HepG2 (cell line): ENCODE measurements around the gene AHCYL2. TPM values are rescaled to one million over a fixed set of nuclear protein-coding genes. Genes with fewer than 3 reads are reported as not detected.

Source experiments
- ATAC-seq: fragments of 200-7000 bp; cut with Tn5 transposase; 3 replicates; pipeline ENCODE4 v1.9.1; 2020; ENCODE audit warnings: mild to moderate bottlenecking, moderate library complexity
- BruUV-seq: library from RNA; stranded (reverse); fragments of 400-500 nt; replicated peaks from 2 replicates; lab custom pipeline; 2021; lab: Mats Ljungman, UMichigan
- CTCF ChIA-PET: fragments of 300-600 bp; formaldehyde crosslinking; extraction: SDS; loops from one replicate; lab custom pipeline; 2021; ENCODE audit warnings: low total read pairs, inconsistent platforms, low intra/inter-chr PET ratio; lab: Yijun Ruan, JAX
- POLR2A ChIA-PET: fragments of 350-600 bp; sonication (Branson Sonifier 250); formaldehyde crosslinking; loops from one replicate; lab custom pipeline; 2020; ENCODE audit warnings: antibody characterized with exemption, inconsistent platforms; lab: Yijun Ruan, JAX
- DNase-seq: peaks from one replicate; pipeline ENCODE4 v3.0.0-alpha.2; 2015; ENCODE audit warnings: low spot score
- FAIRE-seq: peaks from 3 replicates; lab custom pipeline; 2011; peaks lifted over from hg19 to GRCh38; lab: Jason Lieb, UNC
- H2AFZ ChIP-seq: one replicate; pipeline ENCODE4 v1.6.1; 2011; ENCODE audit warnings: low read length, inconsistent platforms
- H3K27ac ChIP-seq: fragments of 300-600 bp; 3 replicates; pipeline ENCODE4 v1.8.0; 2011; ENCODE audit warnings: mixed run types, mild to moderate bottlenecking, mixed read lengths, low read length, inconsistent platforms; ENCODE audit not compliant: insufficient read depth; ENCODE audit errors: extremely low read length
- H3K27me3 ChIP-seq, 2 experiments: fragments of 200-600 bp in 1 of 2; 2 replicates in 1 of 2; 3 replicates in 1 of 2; pipeline versions ENCODE4 v1.6.0 to v1.8.0; 2011; ENCODE audit warnings: low read length in 2 of 2, mild to moderate bottlenecking in 2 of 2, moderate library complexity in 2 of 2, inconsistent platforms in 1 of 2; ENCODE audit not compliant: insufficient read depth in 2 of 2, control insufficient read depth in 1 of 2
- H3K36me3 ChIP-seq, 2 experiments: fragments of 200-600 bp in 1 of 2; replicated peaks in 1 of 2; 2 replicates in 1 of 2; 3 replicates in 1 of 2; pipeline versions ENCODE4 v1.5.1 to v1.8.0; 2011; ENCODE audit warnings: low read length in 2 of 2, inconsistent platforms in 1 of 2; ENCODE audit not compliant: insufficient read depth in 2 of 2, control insufficient read depth in 1 of 2
- H3K4me1 ChIP-seq: 2 replicates; pipeline ENCODE4 v1.5.1; 2012; ENCODE audit warnings: low read length, inconsistent platforms; ENCODE audit not compliant: insufficient read depth
- H3K4me2 ChIP-seq: 2 replicates; pipeline ENCODE4 v1.6.0; 2011; ENCODE audit warnings: low read depth, low read length, inconsistent platforms
- H3K4me3 ChIP-seq, 3 experiments: fragments of 200-600 bp in 1 of 3; sonication (generic), shearing (Covaris generic) in 1 of 3; replicated peaks in 1 of 3; 2 replicates each; pipeline ENCODE4 v1.5.1; 2011 to 2016; ENCODE audit warnings: low read length in 3 of 3, inconsistent platforms in 2 of 3, low read depth in 2 of 3, mild to moderate bottlenecking in 2 of 3, control low read depth in 1 of 3, mixed read lengths in 1 of 3; ENCODE audit not compliant: insufficient read depth in 1 of 3
- H3K79me2 ChIP-seq: one replicate; pipeline ENCODE4 v1.6.1; 2011; ENCODE audit warnings: low read length, inconsistent platforms; ENCODE audit not compliant: insufficient read depth
- H3K9ac ChIP-seq: 2 replicates; pipeline ENCODE4 v1.6.0; 2011; ENCODE audit warnings: mild to moderate bottlenecking, low read depth, low read length, inconsistent platforms; ENCODE audit not compliant: insufficient read depth
- H3K9me3 ChIP-seq: 2 replicates; pipeline ENCODE4 v1.5.1; 2012; ENCODE audit warnings: mild to moderate bottlenecking, low read length
- H4K20me1 ChIP-seq: 2 replicates; pipeline ENCODE4 v1.6.0; 2011; ENCODE audit warnings: inconsistent platforms, mild to moderate bottlenecking, low read length, moderate library complexity; ENCODE audit not compliant: insufficient read depth
- ARNT2 ChIP-seq: sonication (generic); formaldehyde crosslinking; IDR thresholded peaks from 2 replicates; pipeline ENCODE4 v1.8.0; 2022; ENCODE audit warnings: mild to moderate bottlenecking, low read depth, missing genetic modification reagents, moderate library complexity
- FOXA3 ChIP-seq: IDR thresholded peaks from 2 replicates; pipeline ENCODE4 v1.6.1; 2016; ENCODE audit warnings: missing genetic modification reagents, missing compliant biosample characterization
- HES4 ChIP-seq: sonication (generic); formaldehyde crosslinking; IDR thresholded peaks from 2 replicates; pipeline ENCODE4 v1.9.0; 2021; ENCODE audit warnings: mild to moderate bottlenecking, missing genetic modification reagents, borderline replicate concordance
- HNRNPK ChIP-seq: fragments of 200-400 bp; formaldehyde crosslinking; IDR thresholded peaks from 2 replicates; pipeline ENCODE4 v1.6.1; 2018; ENCODE audit warnings: low read length, low read depth, moderate library complexity, mild to moderate bottlenecking; ENCODE audit not compliant: poor library complexity, severe bottlenecking
- IKZF5 ChIP-seq: IDR thresholded peaks from 2 replicates; pipeline ENCODE4 v1.6.1; 2018; ENCODE audit warnings: missing genetic modification reagents, mild to moderate bottlenecking, missing compliant biosample characterization
- IRF9 ChIP-seq: sonication (generic); formaldehyde crosslinking; IDR thresholded peaks from 2 replicates; pipeline ENCODE4 v1.8.0; 2022; ENCODE audit warnings: missing genetic modification reagents, mild to moderate bottlenecking, borderline replicate concordance
- NBN ChIP-seq: fragments of 450-650 bp; conservative IDR thresholded peaks from 2 replicates; pipeline ENCODE4 v1.6.1; 2017
- RFX3 ChIP-seq: IDR thresholded peaks from 2 replicates; pipeline ENCODE4 v1.6.1; 2016; ENCODE audit warnings: missing biosample characterization, missing genetic modification reagents
- SIX1 ChIP-seq: sonication (generic); formaldehyde crosslinking; IDR thresholded peaks from 2 replicates; pipeline ENCODE4 v1.4.0; 2020; ENCODE audit warnings: missing genetic modification reagents, borderline replicate concordance
- SNAPC2 ChIP-seq: sonication (generic); formaldehyde crosslinking; IDR thresholded peaks from 2 replicates; pipeline ENCODE4 v1.8.1; 2022; ENCODE audit warnings: mild to moderate bottlenecking, missing genetic modification reagents
- TBX2 ChIP-seq: sonication (generic); formaldehyde crosslinking; IDR thresholded peaks from 2 replicates; pipeline ENCODE4 v1.5.0; 2020; ENCODE audit warnings: missing genetic modification reagents, mild to moderate bottlenecking, borderline replicate concordance
- ZBTB7B ChIP-seq: sonication (generic); formaldehyde crosslinking; IDR thresholded peaks from 2 replicates; pipeline ENCODE4 v1.4.0; 2020; ENCODE audit warnings: missing genetic modification reagents
- ZC3H13 ChIP-seq: sonication (generic); formaldehyde crosslinking; IDR thresholded peaks from 2 replicates; pipeline ENCODE4 v1.8.1; 2023; ENCODE audit warnings: mild to moderate bottlenecking, missing genetic modification reagents, moderate library complexity
- ZNF124 ChIP-seq: sonication (generic); formaldehyde crosslinking; IDR thresholded peaks from 2 replicates; pipeline ENCODE4 v1.4.0; 2020; ENCODE audit warnings: missing genetic modification reagents
- ZNF160 ChIP-seq: sonication (generic); formaldehyde crosslinking; IDR thresholded peaks from 2 replicates; pipeline ENCODE4 v1.8.0; 2022; ENCODE audit warnings: mild to moderate bottlenecking, inconsistent platforms, missing genetic modification reagents
- ZNF563 ChIP-seq: sonication (generic); formaldehyde crosslinking; IDR thresholded peaks from 2 replicates; pipeline ENCODE4 v1.8.0; 2022; ENCODE audit warnings: mild to moderate bottlenecking, moderate library complexity, missing genetic modification reagents
- ZNF788 ChIP-seq: sonication (generic); formaldehyde crosslinking; IDR thresholded peaks from 2 replicates; pipeline ENCODE4 v1.5.0; 2020; ENCODE audit warnings: mild to moderate bottlenecking, missing genetic modification reagents, borderline replicate concordance
- WGBS: methylation state at CpG from one replicate; pipeline ENCODE4 v1.1.6; 2017; ENCODE audit warnings: low lambda C conversion rate; 5-methylcytosine and 5-hydroxymethylcytosine counted together
- in situ Hi-C: cut with HindIII; loops from 2 replicates; pipeline ENCODE4 v1.10.0; 2017; ENCODE audit warnings: low pct_unique_long_range_greater_than_20kb; ENCODE audit not compliant: extremely low pct_ligation_motif_present
- intact Hi-C: fragments of 100-400 bp; cut with micrococcal nuclease; formaldehyde crosslinking; loops from one replicate; pipeline ENCODE4 v1.10.0; 2022; ENCODE audit not compliant: unreplicated experiment
- polyA plus RNA-seq, 8 experiments: library from polyadenylated mRNA; depleted of rRNA in 3 of 8; stranded (reverse) in 7 of 8; unstranded in 1 of 8; fragments of >200 nt; fragmentation: Illumina TruSeq in 4 of 8; extraction: Trizol in 4 of 8; gene quantifications; 2 replicates each; pipeline versions ENCODE4 v1.2.1 to v1.2.3, GENCODE V29; 2011 to 2016; ENCODE audit warnings: low read depth in 4 of 8, missing spikeins in 1 of 8, mixed read lengths in 1 of 8; ENCODE audit not compliant: insufficient read depth in 1 of 8
- total RNA-seq, 5 experiments: library from RNA; depleted of rRNA; stranded (reverse); fragments of >200 nt; fragmentation: Illumina TruSeq; extraction: Trizol; gene quantifications; 2 replicates each; pipeline ENCODE4 v1.2.3, GENCODE V29; 2016; ENCODE audit warnings: low read depth in 1 of 5
- TF ChIP-seq, protein P1 (sequence below): sonication (generic); formaldehyde crosslinking; IDR thresholded peaks from 2 replicates; pipeline ENCODE4 v1.8.0; 2022; ENCODE audit warnings: mild to moderate bottlenecking, missing genetic modification reagents, borderline replicate concordance
- TF ChIP-seq, protein P2 (sequence below): sonication (generic); formaldehyde crosslinking; IDR thresholded peaks from 2 replicates; pipeline ENCODE4 v1.5.1; 2020; ENCODE audit warnings: mild to moderate bottlenecking, missing genetic modification reagents, borderline replicate concordance

Gene AHCYL2
- total and polyA plus RNA-seq, 2 of the 13 experiments (the other 11 are each of a cell fraction or from before 2014, with no cell fraction given), result 9.5 to 14.7 TPM

DNA sequence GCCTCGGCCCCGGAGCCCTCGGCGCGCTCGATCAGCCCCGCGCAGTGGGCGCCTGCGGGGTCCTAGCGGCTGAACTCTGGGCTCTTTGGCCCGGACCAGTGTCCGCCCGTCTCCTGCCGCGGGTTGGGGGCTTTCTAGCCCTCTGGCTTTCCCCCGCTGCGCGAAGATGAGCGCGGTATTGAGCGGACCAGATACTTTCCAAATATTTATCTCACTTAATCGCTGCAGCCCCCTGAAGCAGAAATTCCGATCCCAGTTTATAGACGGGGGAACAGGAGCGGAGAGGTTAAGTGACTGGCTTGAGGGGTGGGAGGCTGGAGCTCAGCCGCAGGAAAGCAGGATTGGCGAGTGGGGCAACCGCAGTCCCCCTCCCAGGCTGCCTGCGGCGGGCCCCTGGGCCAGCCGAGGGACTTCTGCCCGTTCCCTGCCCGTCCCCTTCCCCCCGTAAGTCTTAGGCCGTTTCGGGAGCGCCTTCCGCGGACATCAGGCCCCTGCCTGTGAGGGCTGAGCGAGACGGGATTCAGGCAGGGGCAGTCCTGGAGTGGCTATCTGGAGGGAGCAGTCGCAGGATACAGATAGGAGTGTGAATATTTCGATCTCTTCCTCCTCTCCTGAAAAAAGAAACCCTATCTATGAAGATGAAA, 210.0 kb downstream of the AHCYL2 start:
- Histone ChIP-seq H3K9me3 (no peaks in the 10 kb centered on the region), H4K20me1 (no peaks in the 10 kb centered on the region), H3K27me3 (no peaks in the 10 kb centered on the region), H3K36me3 (no peaks in the 10 kb centered on the region), H3K4me2 (peak overlapping the region; percentile 98), H2AFZ (peak overlapping the region; percentile 34), H3K79me2 (no peaks in the 10 kb centered on the region), H3K9ac (peak overlapping the region; percentile 76), H3K4me3 (peak overlapping the region; percentile 68 to 87 (median 75)), H3K4me1 (peaks cover 30% of the 10 kb centered on the region), H3K27ac (peak overlapping the region; percentile 57)
- no peak for FAIRE-seq
- intact Hi-C loops, result no loop called here
- ChIA-PET POLR2A (interaction anchor here (1.0 to 1.8 kb wide), 4 partner anchors 12 to 217 kb away, joined by 3 to 4 read pairs (median 3); no protein-coding TSS in a partner anchor), CTCF (no interaction called here)
- TSS peak; percentile 51 for BruUV-seq
- peak; percentile 2 for DNase-seq
- in situ Hi-C loops, result no loop called here
- peak; percentile 77 for ATAC-seq
- 0% methylated on average over 20 of the region's 44 CpGs for WGBS
- TF ChIP-seq RFX3 (CRISPR knock-in tag) (no peak), IKZF5 (CRISPR knock-in tag) (0 out of 2 replicates have a peak, but pooled peaks have one; percentile 6), SIX1 (CRISPR knock-in tag) (no peak), ZNF124 (CRISPR knock-in tag) (no peak), ARNT2 (CRISPR knock-in tag) (0 out of 2 replicates have a peak, but pooled peaks have one; percentile 1), ZNF160 (0 out of 2 replicates have a peak, but pooled peaks have one; percentile 47), TBX2 (peak; percentile 17), NBN (no peak), SNAPC2 (no peak), FOXA3 (CRISPR knock-in tag) (no peak), ZC3H13 (0 out of 2 replicates have a peak, but pooled peaks have one; percentile 56), ZNF788 (CRISPR knock-in tag) (0 out of 2 replicates have a peak, but pooled peaks have one; percentile 6), HNRNPK (no peak), ZNF563 (0 out of 2 replicates have a peak, but pooled peaks have one; percentile 16), ZBTB7B (CRISPR knock-in tag) (peak; percentile 47; the same call in 1 of the 2 replicates), HES4 (CRISPR knock-in tag) (peak; percentile 2; the same call in 1 of the 2 replicates), IRF9 (CRISPR knock-in tag) (0 out of 2 replicates have a peak, but pooled peaks have one; percentile 0)
- TF ChIP-seq, protein P1, sequence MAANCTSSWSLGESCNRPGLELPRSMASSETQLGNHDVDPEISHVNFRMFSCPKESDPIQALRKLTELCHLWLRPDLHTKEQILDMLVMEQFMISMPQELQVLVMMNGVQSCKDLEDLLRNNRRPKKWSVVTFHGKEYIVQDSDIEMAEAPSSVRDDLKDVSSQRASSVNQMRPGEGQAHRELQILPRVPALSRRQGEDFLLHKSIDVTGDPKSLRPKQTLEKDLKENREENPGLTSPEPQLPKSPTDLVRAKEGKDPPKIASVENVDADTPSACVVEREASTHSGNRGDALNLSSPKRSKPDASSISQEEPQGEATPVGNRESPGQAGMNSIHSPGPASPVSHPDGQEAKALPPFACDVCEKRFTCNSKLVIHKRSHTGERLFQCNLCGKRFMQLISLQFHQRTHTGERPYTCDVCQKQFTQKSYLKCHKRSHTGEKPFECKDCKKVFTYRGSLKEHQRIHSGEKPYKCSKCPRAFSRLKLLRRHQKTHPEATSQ (CRISPR knock-in tag), result no peak
- TF ChIP-seq, protein P2, sequence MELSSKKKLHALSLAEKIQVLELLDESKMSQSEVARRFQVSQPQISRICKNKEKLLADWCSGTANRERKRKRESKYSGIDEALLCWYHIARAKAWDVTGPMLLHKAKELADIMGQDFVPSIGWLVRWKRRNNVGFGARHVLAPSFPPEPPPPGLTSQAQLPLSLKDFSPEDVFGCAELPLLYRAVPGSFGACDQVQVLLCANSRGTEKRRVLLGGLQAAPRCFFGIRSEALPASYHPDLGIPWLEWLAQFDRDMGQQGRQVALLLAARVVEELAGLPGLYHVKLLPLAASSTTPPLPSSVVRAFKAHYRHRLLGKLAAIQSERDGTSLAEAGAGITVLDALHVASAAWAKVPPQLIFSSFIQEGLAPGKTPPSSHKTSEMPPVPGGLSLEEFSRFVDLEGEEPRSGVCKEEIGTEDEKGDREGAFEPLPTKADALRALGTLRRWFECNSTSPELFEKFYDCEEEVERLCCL (CRISPR knock-in tag), result no peak
